HepG2 (cell line): ENCODE data around the gene RCOR1. TPM values are rescaled to one million over a fixed set of nuclear protein-coding genes. Genes with fewer than 3 reads are reported as not detected.
A peak's percentile ranks its signal among the peaks of the same experiment; 100 is the strongest.

Source experiments
- FOXK2 ChIP-seq: fragments of 450-650 bp; IDR thresholded peaks from 2 replicates; pipeline ENCODE4 v1.6.1; 2016
- HINFP ChIP-seq: sonication (generic); formaldehyde crosslinking; IDR thresholded peaks from 2 replicates; pipeline ENCODE4 v1.4.0; 2020; ENCODE audit warnings: low read depth, mild to moderate bottlenecking, missing genetic modification reagents
- HMGXB4 ChIP-seq, 2 experiments: sonication (generic) in 1 of 2; formaldehyde crosslinking in 1 of 2; IDR thresholded peaks; 2 replicates each; pipeline versions ENCODE4 v1.4.0 to v1.6.1; 2018 to 2020; ENCODE audit warnings: missing genetic modification reagents in 2 of 2, borderline replicate concordance in 1 of 2, low read depth in 1 of 2, mild to moderate bottlenecking in 1 of 2, missing biosample characterization in 1 of 2
- MTF1 ChIP-seq: sonication (generic); formaldehyde crosslinking; IDR thresholded peaks from 2 replicates; pipeline ENCODE4 v1.5.0; 2020; ENCODE audit warnings: missing genetic modification reagents
- NFYC ChIP-seq: IDR thresholded peaks from 2 replicates; pipeline ENCODE4 v1.6.1; 2016; ENCODE audit warnings: missing genetic modification reagents, missing compliant biosample characterization
- NR2F6 ChIP-seq, 2 experiments: IDR thresholded peaks; 2 replicates each; pipeline ENCODE4 v1.6.1; 2016; ENCODE audit warnings: antibody characterized with exemption in 1 of 2, mild to moderate bottlenecking in 1 of 2
- PCBP2 ChIP-seq: fragments of 200-400 bp; formaldehyde crosslinking; optimal IDR thresholded peaks from 2 replicates; pipeline ENCODE3; 2018; ENCODE audit warnings: low read length, low read depth; ENCODE audit not compliant: poor library complexity, severe bottlenecking
- SATB2 ChIP-seq: sonication (generic); formaldehyde crosslinking; IDR thresholded peaks from 2 replicates; pipeline ENCODE4 v1.5.0; 2020; ENCODE audit warnings: missing genetic modification reagents
- XBP1 ChIP-seq: sonication (generic); formaldehyde crosslinking; IDR thresholded peaks from 2 replicates; pipeline ENCODE4 v1.5.0; 2020; ENCODE audit warnings: missing genetic modification reagents
- ZBTB3 ChIP-seq: sonication (generic); formaldehyde crosslinking; IDR thresholded peaks from 2 replicates; pipeline ENCODE4 v1.4.0; 2020; ENCODE audit warnings: low read depth, mild to moderate bottlenecking, moderate library complexity, missing genetic modification reagents, borderline replicate concordance
- ZMYM2 ChIP-seq: sonication (generic); formaldehyde crosslinking; IDR thresholded peaks from 2 replicates; pipeline ENCODE4 v1.8.0; 2022; ENCODE audit warnings: mild to moderate bottlenecking, missing genetic modification reagents
- ZNF503 ChIP-seq: sonication (generic); formaldehyde crosslinking; IDR thresholded peaks from 2 replicates; pipeline ENCODE4 v1.4.0; 2020; ENCODE audit warnings: missing genetic modification reagents
- ZNF768 ChIP-seq: sonication (generic); formaldehyde crosslinking; IDR thresholded peaks from 2 replicates; pipeline ENCODE4 v1.4.0; 2020; ENCODE audit warnings: missing genetic modification reagents
- ZXDC ChIP-seq: sonication (generic); formaldehyde crosslinking; IDR thresholded peaks from 2 replicates; pipeline ENCODE4 v1.5.0; 2020; ENCODE audit warnings: mild to moderate bottlenecking, missing genetic modification reagents
- polyA plus RNA-seq, 8 experiments: library from polyadenylated mRNA; depleted of rRNA in 3 of 8; stranded (reverse) in 7 of 8; unstranded in 1 of 8; fragments of >200 nt; fragmentation: Illumina TruSeq in 4 of 8; extraction: Trizol in 4 of 8; gene quantifications; 2 replicates each; pipeline versions ENCODE4 v1.2.1 to v1.2.3, GENCODE V29; 2011 to 2016; ENCODE audit warnings: low read depth in 4 of 8, missing spikeins in 1 of 8, mixed read lengths in 1 of 8; ENCODE audit not compliant: insufficient read depth in 1 of 8
- total RNA-seq, 5 experiments: library from RNA; depleted of rRNA; stranded (reverse); fragments of >200 nt; fragmentation: Illumina TruSeq; extraction: Trizol; gene quantifications; 2 replicates each; pipeline ENCODE4 v1.2.3, GENCODE V29; 2016; ENCODE audit warnings: low read depth in 1 of 5
- TF ChIP-seq, protein P1 (sequence below): fragments of 450-650 bp; IDR thresholded peaks from 2 replicates; pipeline ENCODE4 v1.6.1; 2017
- TF ChIP-seq, protein P2 (sequence below): sonication (generic); formaldehyde crosslinking; conservative IDR thresholded peaks from 2 replicates; pipeline ENCODE4 v1.8.0; 2022; ENCODE audit warnings: mild to moderate bottlenecking, moderate library complexity, missing genetic modification reagents
- TF ChIP-seq, protein P3 (sequence below): sonication (generic); formaldehyde crosslinking; IDR thresholded peaks from 2 replicates; pipeline ENCODE4 v1.5.0; 2020; ENCODE audit warnings: missing genetic modification reagents

Gene RCOR1
- total and polyA plus RNA-seq, 2 of the 13 experiments (the other 11 are each of a cell fraction or from before 2014, with no cell fraction given), result 10.2 to 11.1 TPM

- TF ChIP-seq, protein P1, sequence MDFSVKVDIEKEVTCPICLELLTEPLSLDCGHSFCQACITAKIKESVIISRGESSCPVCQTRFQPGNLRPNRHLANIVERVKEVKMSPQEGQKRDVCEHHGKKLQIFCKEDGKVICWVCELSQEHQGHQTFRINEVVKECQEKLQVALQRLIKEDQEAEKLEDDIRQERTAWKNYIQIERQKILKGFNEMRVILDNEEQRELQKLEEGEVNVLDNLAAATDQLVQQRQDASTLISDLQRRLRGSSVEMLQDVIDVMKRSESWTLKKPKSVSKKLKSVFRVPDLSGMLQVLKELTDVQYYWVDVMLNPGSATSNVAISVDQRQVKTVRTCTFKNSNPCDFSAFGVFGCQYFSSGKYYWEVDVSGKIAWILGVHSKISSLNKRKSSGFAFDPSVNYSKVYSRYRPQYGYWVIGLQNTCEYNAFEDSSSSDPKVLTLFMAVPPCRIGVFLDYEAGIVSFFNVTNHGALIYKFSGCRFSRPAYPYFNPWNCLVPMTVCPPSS, result no peak
- TF ChIP-seq PCBP2, result no peak
- TF ChIP-seq XBP1 (CRISPR knock-in tag), result no peak
- no peak for TF ChIP-seq ZBTB3 (CRISPR knock-in tag)
- TF ChIP-seq, protein P2, sequence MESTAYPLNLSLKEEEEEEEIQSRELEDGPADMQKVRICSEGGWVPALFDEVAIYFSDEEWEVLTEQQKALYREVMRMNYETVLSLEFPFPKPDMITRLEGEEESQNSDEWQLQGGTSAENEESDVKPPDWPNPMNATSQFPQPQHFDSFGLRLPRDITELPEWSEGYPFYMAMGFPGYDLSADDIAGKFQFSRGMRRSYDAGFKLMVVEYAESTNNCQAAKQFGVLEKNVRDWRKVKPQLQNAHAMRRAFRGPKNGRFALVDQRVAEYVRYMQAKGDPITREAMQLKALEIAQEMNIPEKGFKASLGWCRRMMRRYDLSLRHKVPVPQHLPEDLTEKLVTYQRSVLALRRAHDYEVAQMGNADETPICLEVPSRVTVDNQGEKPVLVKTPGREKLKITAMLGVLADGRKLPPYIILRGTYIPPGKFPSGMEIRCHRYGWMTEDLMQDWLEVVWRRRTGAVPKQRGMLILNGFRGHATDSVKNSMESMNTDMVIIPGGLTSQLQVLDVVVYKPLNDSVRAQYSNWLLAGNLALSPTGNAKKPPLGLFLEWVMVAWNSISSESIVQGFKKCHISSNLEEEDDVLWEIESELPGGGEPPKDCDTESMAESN (CRISPR knock-in tag), result no peak
- TF ChIP-seq NFYC, result peak; percentile 24; the same call in 1 of the 2 replicates
- no peak for TF ChIP-seq HINFP (CRISPR knock-in tag)
- TF ChIP-seq ZXDC, result no peak
- no peak for TF ChIP-seq MTF1 (CRISPR knock-in tag)
- no peak for TF ChIP-seq SATB2 (CRISPR knock-in tag)
- no peak for TF ChIP-seq ZNF503
- no peak for TF ChIP-seq ZNF768 (CRISPR knock-in tag)
- no peak for TF ChIP-seq FOXK2
- peak; percentile 62 to 89 for TF ChIP-seq HMGXB4 (CRISPR knock-in tag; IDR thresholded peaks at IDR 0.05; ENCODE audit: borderline replicate concordance in 1 of 2, low read depth in 1 of 2)
- no peak for TF ChIP-seq ZMYM2 (CRISPR knock-in tag)
- peak; percentile 58; the same call in 1 of the 2 replicates for TF ChIP-seq NR2F6 (IDR thresholded peaks at IDR 0.05)
- TF ChIP-seq NR2F6 (CRISPR knock-in tag; IDR thresholded peaks at IDR 0.05), result peak; percentile 81
- TF ChIP-seq, protein P3, sequence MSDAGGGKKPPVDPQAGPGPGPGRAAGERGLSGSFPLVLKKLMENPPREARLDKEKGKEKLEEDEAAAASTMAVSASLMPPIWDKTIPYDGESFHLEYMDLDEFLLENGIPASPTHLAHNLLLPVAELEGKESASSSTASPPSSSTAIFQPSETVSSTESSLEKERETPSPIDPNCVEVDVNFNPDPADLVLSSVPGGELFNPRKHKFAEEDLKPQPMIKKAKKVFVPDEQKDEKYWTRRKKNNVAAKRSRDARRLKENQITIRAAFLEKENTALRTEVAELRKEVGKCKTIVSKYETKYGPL, result no peak
Observed at GRCh38 chr14:102590667-102591099, 1.8 kb upstream of the RCOR1 start (continued).
